GM23338 (cell line): Measurements from ENCODE around the gene GOT2. TPM values are rescaled to one million over a fixed set of nuclear protein-coding genes. Genes with fewer than 3 reads are reported as not detected.

Experiments used
- ATAC-seq: fragments of 200-7000 bp; cut with Tn5 transposase; 3 replicates; pipeline ENCODE4 v1.9.1; 2020
- DNase-seq: peaks from one replicate; pipeline ENCODE4 v3.0.0-alpha.2; 2015; ENCODE audit warnings: low spot score
- H2AFZ ChIP-seq: fragments of 200-600 bp; sonication (generic); 2 replicates; pipeline ENCODE4 v1.8.0; 2016; ENCODE audit warnings: antibody characterized with exemption, mild to moderate bottlenecking, moderate library complexity
- H3F3A ChIP-seq: fragments of 200-600 bp; sonication (generic); replicated peaks from 2 replicates; pipeline ENCODE4 v1.8.0; 2017; ENCODE audit warnings: antibody characterized with exemption, mixed run types, low read depth
- H3K27ac ChIP-seq: fragments of 200-600 bp; sonication (generic); 2 replicates; pipeline ENCODE4 v1.6.1; 2016; ENCODE audit warnings: low read depth
- H3K27me3 ChIP-seq: fragments of 200-600 bp; sonication (generic); 2 replicates; pipeline ENCODE4 v1.8.0; 2016; ENCODE audit warnings: mild to moderate bottlenecking, mixed run types, moderate library complexity; ENCODE audit not compliant: insufficient read depth
- H3K36me3 ChIP-seq: fragments of 200-600 bp; sonication (generic); 2 replicates; pipeline ENCODE4 v1.8.0; 2016; ENCODE audit warnings: mild to moderate bottlenecking; ENCODE audit not compliant: insufficient read depth
- H3K4me1 ChIP-seq: fragments of 200-600 bp; sonication (generic); 2 replicates; pipeline ENCODE4 v1.8.0; 2016; ENCODE audit warnings: mild to moderate bottlenecking, moderate library complexity; ENCODE audit not compliant: insufficient read depth
- H3K4me2 ChIP-seq: fragments of 200-600 bp; sonication (generic); 2 replicates; pipeline ENCODE4 v1.7.1; 2017; ENCODE audit warnings: mixed run types
- H3K4me3 ChIP-seq: fragments of 200-600 bp; sonication (generic); 2 replicates; pipeline ENCODE4 v1.6.1; 2016; ENCODE audit warnings: mixed run types
- H3K79me2 ChIP-seq: fragments of 200-600 bp; sonication (generic); replicated peaks from 2 replicates; pipeline ENCODE4 v1.8.0; 2017; ENCODE audit warnings: mild to moderate bottlenecking; ENCODE audit not compliant: insufficient read depth
- H3K9me2 ChIP-seq: fragments of 200-600 bp; sonication (generic); 2 replicates; pipeline ENCODE4 v1.8.0; 2017; ENCODE audit not compliant: insufficient read depth
- H4K20me1 ChIP-seq: fragments of 200-600 bp; sonication (generic); replicated peaks from 2 replicates; pipeline ENCODE4 v1.8.0; 2017; ENCODE audit warnings: mild to moderate bottlenecking; ENCODE audit not compliant: insufficient read depth
- H3K27ac Mint-ChIP-seq: 2 replicates; pipeline ENCODE4 v1.8.0; 2020; ENCODE audit warnings: inconsistent platforms, mild to moderate bottlenecking, moderate library complexity, mixed read lengths
- H3K27me3 Mint-ChIP-seq: 3 replicates; pipeline ENCODE4 v1.8.0; 2022; ENCODE audit warnings: low read depth, mild to moderate bottlenecking, moderate library complexity, mixed read lengths, inconsistent platforms; ENCODE audit not compliant: insufficient read depth, poor library complexity
- H3K36me3 Mint-ChIP-seq: 3 replicates; pipeline ENCODE4 v1.8.0; 2021; ENCODE audit warnings: low read depth, mild to moderate bottlenecking, inconsistent platforms, moderate library complexity, mixed read lengths
- H3K4me1 Mint-ChIP-seq: 3 replicates; pipeline ENCODE4 v1.8.0; 2020; ENCODE audit warnings: mild to moderate bottlenecking, inconsistent platforms, mixed read lengths
- H3K4me3 Mint-ChIP-seq: 3 replicates; pipeline ENCODE4 v1.8.0; 2021; ENCODE audit warnings: moderate library complexity, mild to moderate bottlenecking, inconsistent platforms, mixed read lengths
- H3K9me3 Mint-ChIP-seq: 3 replicates; pipeline ENCODE4 v1.8.0; 2020; ENCODE audit warnings: moderate library complexity, mild to moderate bottlenecking, inconsistent platforms, mixed read lengths
- CREB1 ChIP-seq: fragments of 250-450 bp; sonication (Bioruptor Pico); IDR thresholded peaks from 2 replicates; pipeline ENCODE4 v1.5.0; 2020; ENCODE audit warnings: low read depth, mild to moderate bottlenecking, moderate library complexity
- CTCF ChIP-seq, 2 experiments: fragments of 200-600 bp in 1 of 2; sonication (generic) in 1 of 2; conservative IDR thresholded peaks; 2 replicates each; pipeline versions ENCODE4 v1.5.1 to v1.6.1; 2016 to 2017; ENCODE audit warnings: antibody characterized with exemption in 2 of 2, low read depth in 2 of 2, mild to moderate bottlenecking in 2 of 2, moderate library complexity in 1 of 2
- EZH2 ChIP-seq: fragments of 200-600 bp; sonication (generic); IDR thresholded peaks from one replicate; pipeline ENCODE4 v1.8.0; 2017; ENCODE audit warnings: antibody characterized with exemption, mild to moderate bottlenecking, low read depth; ENCODE audit not compliant: unreplicated experiment
- EZH2phosphoT487 ChIP-seq: fragments of 200-600 bp; sonication (generic); IDR thresholded peaks from one replicate; pipeline ENCODE4 v1.8.1; 2018; ENCODE audit warnings: antibody characterized with exemption; ENCODE audit not compliant: unreplicated experiment
- JUNB ChIP-seq: IDR thresholded peaks from one replicate; pipeline ENCODE4 v1.6.1; 2016; ENCODE audit warnings: antibody characterized with exemption; ENCODE audit not compliant: unreplicated experiment
- NANOG ChIP-seq: IDR thresholded peaks from 2 replicates; pipeline ENCODE4 v1.6.1; 2016; ENCODE audit warnings: antibody characterized with exemption, borderline replicate concordance
- POLR2AphosphoS5 ChIP-seq: IDR thresholded peaks from 2 replicates; pipeline ENCODE4 v1.6.1; 2016; ENCODE audit warnings: antibody characterized with exemption, low read depth
- STAT1 ChIP-seq: IDR thresholded peaks from one replicate; pipeline ENCODE4 v1.6.1; 2016; ENCODE audit warnings: antibody characterized with exemption; ENCODE audit not compliant: unreplicated experiment
- ZNF114 ChIP-seq: fragments of 250-450 bp; sonication (Bioruptor Pico); IDR thresholded peaks from 2 replicates; pipeline ENCODE4 v1.5.0; 2020; ENCODE audit warnings: mild to moderate bottlenecking, moderate library complexity
- ZNF331 ChIP-seq: fragments of 250-450 bp; sonication (Bioruptor Pico); IDR thresholded peaks from 2 replicates; pipeline ENCODE4 v1.5.0; 2020; ENCODE audit warnings: low read depth, mild to moderate bottlenecking, moderate library complexity
- polyA plus RNA-seq: library from polyadenylated mRNA; unstranded; fragments of >200 nt; fragmentation: Nextera tagmentation; extraction: Ambion mirVana; gene quantifications from 2 replicates; pipeline ENCODE4 v1.2.1, GENCODE V29; 2016
- total RNA-seq: library from RNA; depleted of rRNA; stranded (reverse); fragments of >200 nt; shearing (Covaris generic); gene quantifications from 2 replicates; pipeline ENCODE4 v1.2.3, GENCODE V29; 2014
- TF ChIP-seq, protein P1 (sequence below): IDR thresholded peaks from one replicate; pipeline ENCODE4 v1.6.1; 2018; ENCODE audit warnings: antibody characterized with exemption; ENCODE audit not compliant: unreplicated experiment
- TF ChIP-seq, protein P2 (sequence below): fragments of 250-450 bp; sonication (Bioruptor Pico); IDR thresholded peaks from 2 replicates; pipeline ENCODE4 v1.5.0; 2020; ENCODE audit warnings: mild to moderate bottlenecking, moderate library complexity
- TF ChIP-seq, protein P3 (sequence below): IDR thresholded peaks from 2 replicates; pipeline ENCODE4 v1.6.1; 2016; ENCODE audit warnings: antibody characterized with exemption

GOT2 gene
- total and polyA plus RNA-seq, 2 experiments from 2014 or later: 133 to 205 TPM

GRCh38 chr16:58678269-58678668 lies 55.8 kb downstream of the GOT2 start:
- TF ChIP-seq CTCF (conservative IDR thresholded peaks at IDR 0.05; ENCODE audit: low read depth in 2 of 2): no peak
- TF ChIP-seq ZNF114 (CRISPR knock-in tag): no peak
- no peak for TF ChIP-seq ZNF331 (CRISPR knock-in tag)
- TF ChIP-seq, protein P1, sequence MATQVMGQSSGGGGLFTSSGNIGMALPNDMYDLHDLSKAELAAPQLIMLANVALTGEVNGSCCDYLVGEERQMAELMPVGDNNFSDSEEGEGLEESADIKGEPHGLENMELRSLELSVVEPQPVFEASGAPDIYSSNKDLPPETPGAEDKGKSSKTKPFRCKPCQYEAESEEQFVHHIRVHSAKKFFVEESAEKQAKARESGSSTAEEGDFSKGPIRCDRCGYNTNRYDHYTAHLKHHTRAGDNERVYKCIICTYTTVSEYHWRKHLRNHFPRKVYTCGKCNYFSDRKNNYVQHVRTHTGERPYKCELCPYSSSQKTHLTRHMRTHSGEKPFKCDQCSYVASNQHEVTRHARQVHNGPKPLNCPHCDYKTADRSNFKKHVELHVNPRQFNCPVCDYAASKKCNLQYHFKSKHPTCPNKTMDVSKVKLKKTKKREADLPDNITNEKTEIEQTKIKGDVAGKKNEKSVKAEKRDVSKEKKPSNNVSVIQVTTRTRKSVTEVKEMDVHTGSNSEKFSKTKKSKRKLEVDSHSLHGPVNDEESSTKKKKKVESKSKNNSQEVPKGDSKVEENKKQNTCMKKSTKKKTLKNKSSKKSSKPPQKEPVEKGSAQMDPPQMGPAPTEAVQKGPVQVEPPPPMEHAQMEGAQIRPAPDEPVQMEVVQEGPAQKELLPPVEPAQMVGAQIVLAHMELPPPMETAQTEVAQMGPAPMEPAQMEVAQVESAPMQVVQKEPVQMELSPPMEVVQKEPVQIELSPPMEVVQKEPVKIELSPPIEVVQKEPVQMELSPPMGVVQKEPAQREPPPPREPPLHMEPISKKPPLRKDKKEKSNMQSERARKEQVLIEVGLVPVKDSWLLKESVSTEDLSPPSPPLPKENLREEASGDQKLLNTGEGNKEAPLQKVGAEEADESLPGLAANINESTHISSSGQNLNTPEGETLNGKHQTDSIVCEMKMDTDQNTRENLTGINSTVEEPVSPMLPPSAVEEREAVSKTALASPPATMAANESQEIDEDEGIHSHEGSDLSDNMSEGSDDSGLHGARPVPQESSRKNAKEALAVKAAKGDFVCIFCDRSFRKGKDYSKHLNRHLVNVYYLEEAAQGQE: no peak
- TF ChIP-seq NANOG: no peak
- TF ChIP-seq CREB1 (CRISPR knock-in tag): no peak
- no peak for TF ChIP-seq EZH2phosphoT487
- TF ChIP-seq POLR2AphosphoS5: no peak
- no peak for TF ChIP-seq STAT1
- TF ChIP-seq EZH2: no peak
- TF ChIP-seq, protein P2, sequence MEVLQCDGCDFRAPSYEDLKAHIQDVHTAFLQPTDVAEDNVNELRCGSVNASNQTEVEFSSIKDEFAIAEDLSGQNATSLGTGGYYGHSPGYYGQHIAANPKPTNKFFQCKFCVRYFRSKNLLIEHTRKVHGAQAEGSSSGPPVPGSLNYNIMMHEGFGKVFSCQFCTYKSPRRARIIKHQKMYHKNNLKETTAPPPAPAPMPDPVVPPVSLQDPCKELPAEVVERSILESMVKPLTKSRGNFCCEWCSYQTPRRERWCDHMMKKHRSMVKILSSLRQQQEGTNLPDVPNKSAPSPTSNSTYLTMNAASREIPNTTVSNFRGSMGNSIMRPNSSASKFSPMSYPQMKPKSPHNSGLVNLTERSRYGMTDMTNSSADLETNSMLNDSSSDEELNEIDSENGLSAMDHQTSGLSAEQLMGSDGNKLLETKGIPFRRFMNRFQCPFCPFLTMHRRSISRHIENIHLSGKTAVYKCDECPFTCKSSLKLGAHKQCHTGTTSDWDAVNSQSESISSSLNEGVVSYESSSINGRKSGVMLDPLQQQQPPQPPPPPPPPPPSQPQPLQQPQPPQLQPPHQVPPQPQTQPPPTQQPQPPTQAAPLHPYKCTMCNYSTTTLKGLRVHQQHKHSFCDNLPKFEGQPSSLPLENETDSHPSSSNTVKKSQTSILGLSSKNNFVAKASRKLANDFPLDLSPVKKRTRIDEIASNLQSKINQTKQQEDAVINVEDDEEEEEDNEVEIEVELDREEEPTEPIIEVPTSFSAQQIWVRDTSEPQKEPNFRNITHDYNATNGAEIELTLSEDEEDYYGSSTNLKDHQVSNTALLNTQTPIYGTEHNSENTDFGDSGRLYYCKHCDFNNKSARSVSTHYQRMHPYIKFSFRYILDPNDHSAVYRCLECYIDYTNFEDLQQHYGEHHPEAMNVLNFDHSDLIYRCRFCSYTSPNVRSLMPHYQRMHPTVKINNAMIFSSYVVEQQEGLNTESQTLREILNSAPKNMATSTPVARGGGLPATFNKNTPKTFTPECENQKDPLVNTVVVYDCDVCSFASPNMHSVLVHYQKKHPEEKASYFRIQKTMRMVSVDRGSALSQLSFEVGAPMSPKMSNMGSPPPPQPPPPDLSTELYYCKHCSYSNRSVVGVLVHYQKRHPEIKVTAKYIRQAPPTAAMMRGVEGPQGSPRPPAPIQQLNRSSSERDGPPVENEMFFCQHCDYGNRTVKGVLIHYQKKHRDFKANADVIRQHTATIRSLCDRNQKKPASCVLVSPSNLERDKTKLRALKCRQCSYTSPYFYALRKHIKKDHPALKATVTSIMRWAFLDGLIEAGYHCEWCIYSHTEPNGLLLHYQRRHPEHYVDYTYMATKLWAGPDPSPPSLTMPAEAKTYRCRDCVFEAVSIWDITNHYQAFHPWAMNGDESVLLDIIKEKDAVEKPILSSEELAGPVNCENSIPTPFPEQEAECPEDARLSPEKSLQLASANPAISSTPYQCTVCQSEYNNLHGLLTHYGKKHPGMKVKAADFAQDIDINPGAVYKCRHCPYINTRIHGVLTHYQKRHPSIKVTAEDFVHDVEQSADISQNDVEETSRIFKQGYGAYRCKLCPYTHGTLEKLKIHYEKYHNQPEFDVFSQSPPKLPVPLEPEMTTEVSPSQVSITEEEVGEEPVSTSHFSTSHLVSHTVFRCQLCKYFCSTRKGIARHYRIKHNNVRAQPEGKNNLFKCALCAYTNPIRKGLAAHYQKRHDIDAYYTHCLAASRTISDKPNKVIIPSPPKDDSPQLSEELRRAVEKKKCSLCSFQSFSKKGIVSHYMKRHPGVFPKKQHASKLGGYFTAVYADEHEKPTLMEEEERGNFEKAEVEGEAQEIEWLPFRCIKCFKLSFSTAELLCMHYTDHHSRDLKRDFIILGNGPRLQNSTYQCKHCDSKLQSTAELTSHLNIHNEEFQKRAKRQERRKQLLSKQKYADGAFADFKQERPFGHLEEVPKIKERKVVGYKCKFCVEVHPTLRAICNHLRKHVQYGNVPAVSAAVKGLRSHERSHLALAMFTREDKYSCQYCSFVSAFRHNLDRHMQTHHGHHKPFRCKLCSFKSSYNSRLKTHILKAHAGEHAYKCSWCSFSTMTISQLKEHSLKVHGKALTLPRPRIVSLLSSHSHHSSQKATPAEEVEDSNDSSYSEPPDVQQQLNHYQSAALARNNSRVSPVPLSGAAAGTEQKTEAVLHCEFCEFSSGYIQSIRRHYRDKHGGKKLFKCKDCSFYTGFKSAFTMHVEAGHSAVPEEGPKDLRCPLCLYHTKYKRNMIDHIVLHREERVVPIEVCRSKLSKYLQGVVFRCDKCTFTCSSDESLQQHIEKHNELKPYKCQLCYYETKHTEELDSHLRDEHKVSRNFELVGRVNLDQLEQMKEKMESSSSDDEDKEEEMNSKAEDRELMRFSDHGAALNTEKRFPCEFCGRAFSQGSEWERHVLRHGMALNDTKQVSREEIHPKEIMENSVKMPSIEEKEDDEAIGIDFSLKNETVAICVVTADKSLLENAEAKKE: no peak
- TF ChIP-seq JUNB: no peak
- TF ChIP-seq, protein P3, sequence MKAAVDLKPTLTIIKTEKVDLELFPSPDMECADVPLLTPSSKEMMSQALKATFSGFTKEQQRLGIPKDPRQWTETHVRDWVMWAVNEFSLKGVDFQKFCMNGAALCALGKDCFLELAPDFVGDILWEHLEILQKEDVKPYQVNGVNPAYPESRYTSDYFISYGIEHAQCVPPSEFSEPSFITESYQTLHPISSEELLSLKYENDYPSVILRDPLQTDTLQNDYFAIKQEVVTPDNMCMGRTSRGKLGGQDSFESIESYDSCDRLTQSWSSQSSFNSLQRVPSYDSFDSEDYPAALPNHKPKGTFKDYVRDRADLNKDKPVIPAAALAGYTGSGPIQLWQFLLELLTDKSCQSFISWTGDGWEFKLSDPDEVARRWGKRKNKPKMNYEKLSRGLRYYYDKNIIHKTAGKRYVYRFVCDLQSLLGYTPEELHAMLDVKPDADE: no peak
- H3K4me3 Mint-ChIP-seq: no peak overlapping the region
- H3K9me3 Mint-ChIP-seq: no peaks in the 10 kb centered on the region; the same call in 2 of the 3 replicates
- H3K4me1 Mint-ChIP-seq: no peaks in the 10 kb centered on the region
- peaks cover 18% of the 10 kb centered on the region for H3K36me3 Mint-ChIP-seq
- peaks cover 4% of the 10 kb centered on the region; the same call in 1 of the 2 replicates for H4K20me1 ChIP-seq
- no peaks in the 10 kb centered on the region; the same call in 1 of the 2 replicates for H3K36me3 ChIP-seq
- H3K4me1 ChIP-seq: no peaks in the 10 kb centered on the region
- H3K27me3 Mint-ChIP-seq: no peaks in the 10 kb centered on the region
- H3K27ac ChIP-seq: no peak overlapping the region
- no peak overlapping the region for H3K4me3 ChIP-seq
- ATAC-seq: no peak
- H3K27ac Mint-ChIP-seq: no peak overlapping the region
- no peak for DNase-seq
- H2AFZ ChIP-seq: no peak overlapping the region
- H3K9me2 ChIP-seq: no peaks in the 10 kb centered on the region
- peaks cover 5% of the 10 kb centered on the region; the same call in 1 of the 2 replicates for H3K79me2 ChIP-seq
- no peak overlapping the region for H3K4me2 ChIP-seq
- no peaks in the 10 kb centered on the region for H3F3A ChIP-seq
- H3K27me3 ChIP-seq: no peaks in the 10 kb centered on the region
